Measurements from ENCODE around the gene MBD3.

- no peak for TF ChIP-seq SUZ12 (IDR thresholded peaks at IDR 0.05; ENCODE audit: extremely low read depth, insufficient read depth, insufficient read length)
- TF ChIP-seq ZNF274 (IDR thresholded peaks at IDR 0.05; ENCODE audit: low read depth, low read length), result no peak
- no peak for TF ChIP-seq YY1 (IDR thresholded peaks at IDR 0.05; ENCODE audit: insufficient read depth, insufficient read length)
Measured at GRCh38 chr19:1533510-1534150, 59.0 kb downstream of the MBD3 start.
